Hindlimb muscle (tissue), 1 donor: ENCODE measurements around the gene OTUB2. TPM values are rescaled to one million over a fixed set of nuclear protein-coding genes. Genes with fewer than 3 reads are reported as not detected.

Source experiments
- polyA plus RNA-seq: library from polyadenylated mRNA; unstranded; fragments of 120-200 nt; gene quantifications from one replicate; pipeline ENCODE4 v1.2.1, GENCODE V29; 2013; ENCODE audit not compliant: insufficient read length

OTUB2 gene
- polyA plus RNA-seq, 1 donor = 0.67 TPM

Other genes starting within 250 kb of the OTUB2 start
- 3.2 TPM for gene PRIMA1, start 237.9 kb upstream of the OTUB2 start, polyA plus RNA-seq
- gene FAM181A, start 99.0 kb upstream of the OTUB2 start, polyA plus RNA-seq = not detected
- 31.7 TPM for gene ASB2, start 49.8 kb upstream of the OTUB2 start, polyA plus RNA-seq
- gene CCDC197, start 29.0 kb upstream of the OTUB2 start, polyA plus RNA-seq = 0.32 TPM
- 84.8 TPM for gene DDX24, start 54.9 kb downstream of the OTUB2 start, polyA plus RNA-seq
- gene IFI27L1, start 55.0 kb downstream of the OTUB2 start, polyA plus RNA-seq = 11.6 TPM
- 2.6 TPM for gene IFI27, start 84.4 kb downstream of the OTUB2 start, polyA plus RNA-seq
- 12.7 TPM for gene IFI27L2, start 103.3 kb downstream of the OTUB2 start, polyA plus RNA-seq
- 0.22 TPM for gene PPP4R4, start 148.0 kb downstream of the OTUB2 start, polyA plus RNA-seq